Activated B cell treated with CpG ODN at 0.5 μM for 24 hours (primary cell): ENCODE results near the gene MAOA. TPM values are rescaled to one million over a fixed set of nuclear protein-coding genes. Genes with fewer than 3 reads are reported as not detected.
"Not testable (repeated sequence)": the region's sequence is repeated elsewhere in the genome, so short reads cannot be mapped to it uniquely, and the experiment has no call there.

Experiments used
- ATAC-seq: fragments of 200-7000 bp; cut with Tn5 transposase; one replicate; pipeline ENCODE4 v1.10.0; 2021; ENCODE audit warnings: low read depth, mild to moderate bottlenecking, moderate library complexity
- CTCF ChIA-PET: fragments of 350-600 bp; sonication (Branson Sonifier 250); formaldehyde crosslinking; loops from one replicate; lab custom pipeline; 2021; ENCODE audit warnings: antibody characterized with exemption; lab: Charles Lee
- POLR2A ChIA-PET: fragments of 350-600 bp; sonication (Branson Sonifier 250); formaldehyde crosslinking; loops from one replicate; lab custom pipeline; 2021; ENCODE audit warnings: antibody characterized with exemption; lab: Charles Lee
- DNase-seq: peaks from one replicate; pipeline ENCODE4 v3.0.0; 2022
- H3K27ac Mint-ChIP-seq: one replicate; pipeline ENCODE4 v1.8.0; 2020; ENCODE audit warnings: mixed read lengths
- H3K27me3 Mint-ChIP-seq: one replicate; pipeline ENCODE4 v1.8.0; 2021; ENCODE audit warnings: mixed read lengths
- H3K36me3 Mint-ChIP-seq: one replicate; pipeline ENCODE4 v1.8.0; 2021; ENCODE audit warnings: low read depth, mixed read lengths
- H3K4me1 Mint-ChIP-seq: one replicate; pipeline ENCODE4 v1.8.0; 2021; ENCODE audit warnings: mixed read lengths
- H3K4me3 Mint-ChIP-seq: one replicate; pipeline ENCODE4 v1.8.0; 2020; ENCODE audit warnings: mild to moderate bottlenecking, mixed read lengths
- H3K9me3 Mint-ChIP-seq: one replicate; pipeline ENCODE4 v1.8.0; 2020; ENCODE audit warnings: mixed read lengths
- intact Hi-C: fragments of 100-400 bp; cut with micrococcal nuclease; formaldehyde crosslinking; loops from one replicate; pipeline ENCODE4 v1.15.1; 2024
- total RNA-seq: library from RNA; stranded (reverse); gene quantifications from 2 replicates; pipeline ENCODE4 v1.2.3, GENCODE V29; 2022
- TF ChIP-seq, protein P1 (sequence below): fragments of 200-600 bp; IDR thresholded peaks from one replicate; pipeline ENCODE4 v1.8.0; 2022; ENCODE audit warnings: antibody characterized with exemption, mild to moderate bottlenecking

MAOA gene
- total RNA-seq, 1 donor from 2014 or later, result 0.18 TPM

DNA sequence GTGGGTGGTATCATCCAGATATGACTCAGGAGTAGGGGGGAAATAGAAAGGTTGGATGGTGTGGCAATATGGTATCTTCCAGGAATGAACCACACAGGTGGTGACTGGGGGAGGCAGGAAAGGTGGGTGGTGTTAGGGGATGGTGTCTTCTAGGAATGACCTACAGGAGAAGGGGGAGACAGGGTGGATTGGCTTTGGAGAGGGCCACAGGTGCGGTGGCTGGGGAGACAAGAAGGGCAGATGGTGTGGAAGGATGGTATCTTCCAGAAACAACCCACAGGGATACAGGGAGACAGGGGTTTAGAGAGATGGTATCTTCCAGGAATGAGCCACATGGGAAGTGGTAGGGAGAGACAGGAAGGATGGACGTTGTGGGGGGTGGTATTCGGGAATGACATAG, 64.0 kb downstream of the MAOA start:
- CTCF ChIA-PET, result no interaction called here
- POLR2A ChIA-PET, result no interaction called here

DNA sequence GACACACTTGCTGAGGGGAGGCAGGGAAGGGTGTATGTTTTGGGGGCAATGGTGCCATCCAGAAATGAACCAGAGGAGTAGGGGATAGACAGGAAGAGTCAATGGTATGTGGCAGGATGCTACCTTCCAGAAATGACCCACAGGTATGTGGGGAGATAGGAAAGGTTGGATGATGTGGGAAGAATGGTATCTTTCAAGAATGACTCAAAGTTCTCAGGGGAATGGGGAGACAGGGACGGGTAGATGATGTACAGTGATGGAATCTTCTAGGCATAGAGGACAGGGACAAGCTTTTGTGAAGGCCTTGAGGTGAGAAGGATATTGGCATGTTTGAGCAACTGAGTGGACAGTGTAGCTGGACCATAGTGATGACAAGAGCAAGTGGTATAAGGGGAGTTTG, 64.9 kb downstream of the MAOA start:
- no peaks in the 10 kb centered on the region for H3K27me3 Mint-ChIP-seq
- no peaks in the 10 kb centered on the region for H3K36me3 Mint-ChIP-seq
- DNase-seq (no peak), ATAC-seq (no peak)
- no peaks in the 10 kb centered on the region for H3K9me3 Mint-ChIP-seq
- intact Hi-C loops, result no loop called here
- H3K4me3 Mint-ChIP-seq, result no peak overlapping the region
- ChIA-PET CTCF (no interaction called here), POLR2A (no interaction called here)
- no peaks in the 10 kb centered on the region for H3K4me1 Mint-ChIP-seq
- H3K27ac Mint-ChIP-seq, result no peak overlapping the region
- TF ChIP-seq, protein P1, sequence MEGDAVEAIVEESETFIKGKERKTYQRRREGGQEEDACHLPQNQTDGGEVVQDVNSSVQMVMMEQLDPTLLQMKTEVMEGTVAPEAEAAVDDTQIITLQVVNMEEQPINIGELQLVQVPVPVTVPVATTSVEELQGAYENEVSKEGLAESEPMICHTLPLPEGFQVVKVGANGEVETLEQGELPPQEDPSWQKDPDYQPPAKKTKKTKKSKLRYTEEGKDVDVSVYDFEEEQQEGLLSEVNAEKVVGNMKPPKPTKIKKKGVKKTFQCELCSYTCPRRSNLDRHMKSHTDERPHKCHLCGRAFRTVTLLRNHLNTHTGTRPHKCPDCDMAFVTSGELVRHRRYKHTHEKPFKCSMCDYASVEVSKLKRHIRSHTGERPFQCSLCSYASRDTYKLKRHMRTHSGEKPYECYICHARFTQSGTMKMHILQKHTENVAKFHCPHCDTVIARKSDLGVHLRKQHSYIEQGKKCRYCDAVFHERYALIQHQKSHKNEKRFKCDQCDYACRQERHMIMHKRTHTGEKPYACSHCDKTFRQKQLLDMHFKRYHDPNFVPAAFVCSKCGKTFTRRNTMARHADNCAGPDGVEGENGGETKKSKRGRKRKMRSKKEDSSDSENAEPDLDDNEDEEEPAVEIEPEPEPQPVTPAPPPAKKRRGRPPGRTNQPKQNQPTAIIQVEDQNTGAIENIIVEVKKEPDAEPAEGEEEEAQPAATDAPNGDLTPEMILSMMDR, result no peak

More for the DNA sequence above, 64.0 kb downstream of the MAOA start:
- H3K4me3 Mint-ChIP-seq, result no peak overlapping the region
- intact Hi-C loops, result no loop called here
- TF ChIP-seq, protein P1, result no peak
- no peak overlapping the region for H3K27ac Mint-ChIP-seq
- ATAC-seq, result no peak
- no peaks in the 10 kb centered on the region for H3K36me3 Mint-ChIP-seq
- no peak for DNase-seq
- no peaks in the 10 kb centered on the region for H3K4me1 Mint-ChIP-seq
- H3K9me3 Mint-ChIP-seq, result no peaks in the 10 kb centered on the region
- no peaks in the 10 kb centered on the region for H3K27me3 Mint-ChIP-seq

DNA sequence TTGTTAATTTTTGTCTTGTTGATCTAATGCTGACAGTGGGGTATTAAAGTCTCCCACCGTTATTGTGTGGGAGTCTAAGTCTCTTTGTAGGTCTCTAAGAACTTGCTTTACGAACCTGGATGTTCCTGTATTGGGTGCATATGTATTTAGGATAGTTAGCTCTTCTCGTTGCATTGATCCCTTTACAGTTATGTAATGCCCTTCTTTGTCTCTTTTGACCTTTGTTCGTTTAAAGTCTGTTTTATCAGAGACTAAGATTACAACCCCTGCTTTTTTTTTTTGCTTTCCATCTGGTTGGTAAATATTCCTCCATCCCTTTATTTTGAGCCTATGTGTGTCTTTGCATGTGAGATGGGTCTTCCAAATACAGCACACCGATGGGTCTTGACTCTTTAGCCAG, 69.1 kb downstream of the MAOA start:
- H3K36me3 Mint-ChIP-seq, H3K9me3 Mint-ChIP-seq, H3K27me3 Mint-ChIP-seq, H3K27ac Mint-ChIP-seq, ATAC-seq, CTCF ChIA-PET, DNase-seq, H3K4me3 Mint-ChIP-seq, H3K4me1 Mint-ChIP-seq, POLR2A ChIA-PET, intact Hi-C loops: not testable (repeated sequence)

DNA sequence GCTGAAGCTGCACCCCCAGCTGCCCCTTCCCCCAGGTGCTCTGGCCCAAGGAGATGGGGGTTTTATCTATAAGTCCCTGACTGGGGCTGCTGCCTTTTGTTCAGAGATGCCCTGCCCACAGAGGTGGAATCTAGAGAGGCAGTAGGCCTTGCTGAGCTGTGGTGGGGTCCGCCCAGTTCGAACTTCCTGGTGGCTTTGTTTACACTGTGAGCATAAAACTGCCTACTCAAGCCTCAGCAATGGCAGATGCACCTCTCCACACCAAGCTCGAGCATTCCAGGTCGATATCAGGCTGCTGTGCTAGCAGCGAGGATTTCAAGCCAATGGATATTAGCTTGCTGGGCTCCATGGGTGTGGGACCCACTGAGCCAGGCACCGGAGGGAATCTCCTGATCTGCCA, 71.2 kb downstream of the MAOA start:
- H3K4me3 Mint-ChIP-seq, H3K27ac Mint-ChIP-seq, DNase-seq, H3K36me3 Mint-ChIP-seq, CTCF ChIA-PET, intact Hi-C loops, ATAC-seq, H3K27me3 Mint-ChIP-seq, H3K4me1 Mint-ChIP-seq, H3K9me3 Mint-ChIP-seq, POLR2A ChIA-PET: not testable (repeated sequence)

DNA sequence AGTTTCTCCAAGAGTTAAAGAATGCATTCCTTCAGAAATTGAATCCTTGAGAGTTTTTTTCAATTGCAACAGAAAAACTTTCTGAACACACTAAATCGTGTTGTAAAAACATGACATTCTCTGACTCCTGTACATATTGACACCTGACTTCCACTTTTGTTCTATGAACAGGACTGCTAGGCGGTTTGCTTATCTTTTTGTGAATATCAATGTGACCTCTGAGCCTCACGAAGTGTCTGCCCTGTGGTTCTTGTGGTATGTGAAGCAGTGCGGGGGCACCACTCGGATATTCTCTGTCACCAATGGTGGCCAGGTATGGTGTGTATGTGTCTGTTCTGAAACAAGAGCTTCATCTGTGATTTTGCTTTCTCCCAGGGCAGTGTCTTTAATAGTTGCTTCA, 71.9 kb downstream of the MAOA start:
- POLR2A ChIA-PET, result no interaction called here
- Mint-ChIP-seq H3K27me3 (no peaks in the 10 kb centered on the region), H3K9me3 (no peaks in the 10 kb centered on the region), H3K4me1 (no peaks in the 10 kb centered on the region), H3K36me3 (no peaks in the 10 kb centered on the region), H3K27ac (no peak overlapping the region), H3K4me3 (no peak overlapping the region)
- ATAC-seq (no peak), DNase-seq (no peak)
- CTCF ChIA-PET, result no interaction called here
- intact Hi-C loops, result no loop called here
- TF ChIP-seq, protein P1, result no peak

DNA sequence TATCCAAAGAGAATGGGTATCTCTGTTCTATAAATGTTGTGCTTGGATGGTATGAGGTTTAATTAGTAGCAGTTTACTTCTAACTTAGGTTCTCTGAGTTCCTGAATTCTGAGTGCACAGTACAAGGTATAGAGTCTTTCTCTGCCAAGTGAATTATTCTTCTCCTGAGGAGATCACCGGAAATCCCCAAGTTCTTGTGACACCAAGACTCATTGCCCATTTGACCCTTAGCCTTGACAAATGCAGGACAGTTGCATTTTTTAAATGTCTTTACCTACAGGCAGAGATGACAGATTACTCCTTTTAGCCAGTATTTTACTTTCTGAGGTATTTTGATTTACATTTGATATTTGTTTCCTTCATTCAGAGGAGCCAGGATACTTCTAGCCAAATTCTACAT, 72.9 kb downstream of the MAOA start:
- Mint-ChIP-seq H3K27me3 (no peaks in the 10 kb centered on the region), H3K4me3 (no peak overlapping the region), H3K9me3 (no peaks in the 10 kb centered on the region), H3K27ac (no peak overlapping the region), H3K36me3 (no peaks in the 10 kb centered on the region), H3K4me1 (no peaks in the 10 kb centered on the region)
- POLR2A ChIA-PET, result no interaction called here
- ATAC-seq, result no peak
- intact Hi-C loops, result no loop called here
- DNase-seq, result no peak
- TF ChIP-seq, protein P1, result no peak
- CTCF ChIA-PET, result no interaction called here
